CD14-positive monocyte (primary cell): ENCODE measurements around the gene CHST11. TPM values are rescaled to one million over a fixed set of nuclear protein-coding genes. Genes with fewer than 3 reads are reported as not detected.

ENCODE experiments used
- DNase-seq, 3 donors: peaks; one replicate each; pipeline ENCODE4 v3.0.0-alpha.2; 2011 to 2022
- H2AFZ ChIP-seq: 2 replicates; pipeline ENCODE4 v1.6.0; 2012; ENCODE audit warnings: mild to moderate bottlenecking, low read depth, low read length, inconsistent platforms; ENCODE audit not compliant: insufficient read depth, poor library complexity, severe bottlenecking
- H3K27ac ChIP-seq, 2 donors: 1 replicate in 1 of 2; 2 replicates in 1 of 2; pipeline ENCODE4 v1.5.1; 2012 to 2013; ENCODE audit warnings: low read length in 2 of 2, control low read depth in 1 of 2, inconsistent platforms in 1 of 2, low read depth in 1 of 2, mild to moderate bottlenecking in 1 of 2
- H3K27me3 ChIP-seq, 2 donors: one replicate each; pipeline versions ENCODE4 v1.6.0 to v1.6.1; 2011 to 2013; ENCODE audit warnings: low read length in 2 of 2; ENCODE audit not compliant: control insufficient read depth in 2 of 2, insufficient read depth in 2 of 2
- H3K36me3 ChIP-seq, 2 donors: replicated peaks in 1 of 2; 1 replicate in 1 of 2; 2 replicates in 1 of 2; pipeline versions ENCODE4 v1.5.1 to v1.6.1; 2012 to 2013; ENCODE audit warnings: low read length in 2 of 2, control low read depth in 1 of 2, inconsistent platforms in 1 of 2, mild to moderate bottlenecking in 1 of 2; ENCODE audit not compliant: insufficient read depth in 2 of 2, control insufficient read depth in 1 of 2
- H3K4me1 ChIP-seq, 2 donors: 1 replicate in 1 of 2; 2 replicates in 1 of 2; pipeline versions ENCODE4 v1.5.1 to v1.6.1; 2012 to 2013; ENCODE audit warnings: low read length in 2 of 2, control low read depth in 1 of 2, inconsistent platforms in 1 of 2, mild to moderate bottlenecking in 1 of 2, moderate library complexity in 1 of 2; ENCODE audit not compliant: insufficient read depth in 2 of 2, control insufficient read depth in 1 of 2
- H3K4me2 ChIP-seq: replicated peaks from 2 replicates; pipeline ENCODE3; 2012; ENCODE audit warnings: low read length, moderate library complexity, mild to moderate bottlenecking; ENCODE audit not compliant: poor library complexity, severe bottlenecking; ENCODE audit errors: extremely low read depth
- H3K4me3 ChIP-seq, 3 experiments: fragments of 200-600 bp in 1 of 3; sonication (generic) in 1 of 3; replicated peaks in 1 of 3; 1 replicate in 2 of 3; 2 replicates in 1 of 3; pipeline ENCODE4 v1.5.1; 2011 to 2013; ENCODE audit warnings: low read length in 3 of 3, mild to moderate bottlenecking in 3 of 3, control low read depth in 2 of 3, low read depth in 2 of 3, inconsistent platforms in 1 of 3, moderate library complexity in 1 of 3
- H3K79me2 ChIP-seq: 2 replicates; pipeline ENCODE4 v1.6.0; 2012; ENCODE audit warnings: mild to moderate bottlenecking, control low read depth, inconsistent platforms, low read length, moderate library complexity; ENCODE audit not compliant: insufficient read depth
- H3K9ac ChIP-seq: 2 replicates; pipeline ENCODE4 v1.6.0; 2017; ENCODE audit warnings: low read length, mild to moderate bottlenecking; ENCODE audit not compliant: insufficient read depth, poor library complexity, severe bottlenecking
- H3K9me3 ChIP-seq, 2 donors: replicated peaks in 1 of 2; 1 replicate in 1 of 2; 2 replicates in 1 of 2; pipeline versions ENCODE4 v1.5.1 to v1.6.1; 2012 to 2013; ENCODE audit warnings: low read length in 2 of 2, control low read depth in 1 of 2; ENCODE audit not compliant: control insufficient read depth in 1 of 2, insufficient read depth in 1 of 2
- H4K20me1 ChIP-seq: 2 replicates; pipeline ENCODE4 v1.6.0; 2012; ENCODE audit warnings: mild to moderate bottlenecking, low read length, control low read depth, moderate library complexity; ENCODE audit not compliant: insufficient read depth
- H3K27ac Mint-ChIP-seq, 7 donors: one replicate each; pipeline ENCODE4 v1.8.0; 2020; ENCODE audit warnings: mild to moderate bottlenecking in 7 of 7, mixed read lengths in 7 of 7, moderate library complexity in 6 of 7, inconsistent platforms in 2 of 7
- H3K27me3 Mint-ChIP-seq, 3 donors: one replicate each; pipeline ENCODE4 v1.8.0; 2021 to 2022; ENCODE audit warnings: low read depth in 3 of 3, mild to moderate bottlenecking in 3 of 3, mixed read lengths in 3 of 3, moderate library complexity in 3 of 3, inconsistent platforms in 1 of 3
- H3K36me3 Mint-ChIP-seq, 2 donors: one replicate each; pipeline ENCODE4 v1.8.0; 2020; ENCODE audit warnings: mixed read lengths in 2 of 2, inconsistent platforms in 1 of 2, mild to moderate bottlenecking in 1 of 2
- H3K4me1 Mint-ChIP-seq: one replicate; pipeline ENCODE4 v1.8.0; 2020; ENCODE audit warnings: mild to moderate bottlenecking, mixed read lengths
- H3K4me3 Mint-ChIP-seq, 2 donors: one replicate each; pipeline ENCODE4 v1.8.0; 2020; ENCODE audit warnings: mild to moderate bottlenecking in 2 of 2, mixed read lengths in 2 of 2, moderate library complexity in 1 of 2
- H3K9me3 Mint-ChIP-seq, 7 donors: one replicate each; pipeline ENCODE4 v1.8.0; 2020 to 2022; ENCODE audit warnings: mixed read lengths in 7 of 7, mild to moderate bottlenecking in 6 of 7, moderate library complexity in 6 of 7, inconsistent platforms in 2 of 7
- WGBS: methylation state at CpG from one replicate; pipeline ENCODE4 v1.1.5; 2013; ENCODE audit warnings: missing lambda C conversion rate; ENCODE audit not compliant: insufficient coverage; 5-methylcytosine and 5-hydroxymethylcytosine counted together
- intact Hi-C, 2 donors: fragments of 100-400 bp; cut with micrococcal nuclease; formaldehyde crosslinking; loops; one replicate each; pipeline versions ENCODE4 v1.15.0 to v1.15.1; 2023
- polyA plus RNA-seq, 3 donors: library from polyadenylated mRNA; depleted of rRNA in 1 of 3; unstranded in 2 of 3; stranded (reverse) in 1 of 3; fragments of 300-500 nt in 2 of 3; fragments of >200 nt in 1 of 3; fragmentation: Illumina TruSeq in 2 of 3; gene quantifications; 1 replicate in 2 of 3; 2 replicates in 1 of 3; pipeline ENCODE4 v1.2.3, GENCODE V29; 2012 to 2021
- TF ChIP-seq, protein P1 (sequence below): fragments of 200-600 bp; IDR thresholded peaks from one replicate; pipeline ENCODE4 v1.8.0; 2022; ENCODE audit warnings: antibody characterized with exemption, mild to moderate bottlenecking

The CHST11 gene
- polyA plus RNA-seq, 3 donors: 44.4 to 66.6 (median 48.4) TPM

GRCh38 chr12:104536841-104537240 lies 80.1 kb downstream of the CHST11 start:
- intact Hi-C loops: no loop called here
- Mint-ChIP-seq H3K4me1 (peaks cover 51% of the 10 kb centered on the region), H3K4me3 (no peak overlapping the region), H3K27me3 (no peaks in the 10 kb centered on the region), H3K27ac (peak overlapping the region in 1 of 7 donors; percentile 53), H3K36me3 (peaks cover 25 to 27% of the 10 kb centered on the region in 2 donors), H3K9me3 (no peaks in the 10 kb centered on the region)
- Histone ChIP-seq H3K4me2 (no peak overlapping the region), H3K4me3 (no peak overlapping the region), H3K79me2 (peaks cover 100% of the 10 kb centered on the region), H3K27ac (peak overlapping the region in 1 of 2 donors; percentile 11), H4K20me1 (peaks cover 100% of the 10 kb centered on the region), H2AFZ (no peak overlapping the region), H3K36me3 (peaks cover 0 to 16% of the 10 kb centered on the region in 2 donors), H3K4me1 (peaks cover 20 to 24% of the 10 kb centered on the region in 2 donors), H3K9ac (no peak overlapping the region), H3K27me3 (no peaks in the 10 kb centered on the region), H3K9me3 (no peaks in the 10 kb centered on the region)
- WGBS: no CpG with 5 or more reads among the region's 2 CpGs
- TF ChIP-seq, protein P1, sequence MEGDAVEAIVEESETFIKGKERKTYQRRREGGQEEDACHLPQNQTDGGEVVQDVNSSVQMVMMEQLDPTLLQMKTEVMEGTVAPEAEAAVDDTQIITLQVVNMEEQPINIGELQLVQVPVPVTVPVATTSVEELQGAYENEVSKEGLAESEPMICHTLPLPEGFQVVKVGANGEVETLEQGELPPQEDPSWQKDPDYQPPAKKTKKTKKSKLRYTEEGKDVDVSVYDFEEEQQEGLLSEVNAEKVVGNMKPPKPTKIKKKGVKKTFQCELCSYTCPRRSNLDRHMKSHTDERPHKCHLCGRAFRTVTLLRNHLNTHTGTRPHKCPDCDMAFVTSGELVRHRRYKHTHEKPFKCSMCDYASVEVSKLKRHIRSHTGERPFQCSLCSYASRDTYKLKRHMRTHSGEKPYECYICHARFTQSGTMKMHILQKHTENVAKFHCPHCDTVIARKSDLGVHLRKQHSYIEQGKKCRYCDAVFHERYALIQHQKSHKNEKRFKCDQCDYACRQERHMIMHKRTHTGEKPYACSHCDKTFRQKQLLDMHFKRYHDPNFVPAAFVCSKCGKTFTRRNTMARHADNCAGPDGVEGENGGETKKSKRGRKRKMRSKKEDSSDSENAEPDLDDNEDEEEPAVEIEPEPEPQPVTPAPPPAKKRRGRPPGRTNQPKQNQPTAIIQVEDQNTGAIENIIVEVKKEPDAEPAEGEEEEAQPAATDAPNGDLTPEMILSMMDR: no peak
- DNase-seq: no peak

DNA sequence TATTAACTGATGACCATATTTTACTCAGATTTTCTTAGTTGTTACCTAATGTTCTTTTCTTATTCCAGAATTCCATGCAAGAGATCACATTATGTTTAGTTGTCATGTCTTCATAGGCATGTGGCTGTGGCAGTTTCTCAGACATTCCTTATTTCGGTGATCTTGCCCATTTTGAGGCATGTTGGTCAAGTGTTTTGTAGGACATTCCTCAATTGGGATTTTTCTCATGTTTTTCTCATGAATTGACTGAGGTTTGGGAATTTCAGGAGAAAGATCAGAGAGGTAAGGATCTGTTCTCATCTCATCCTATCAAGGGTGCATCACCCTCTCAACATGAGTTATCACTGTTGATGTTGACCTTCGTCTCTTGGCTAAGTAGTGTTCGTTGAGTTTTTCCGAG lies 81.3 kb downstream of the CHST11 start:
- H2AFZ ChIP-seq: no peak overlapping the region
- no peak for DNase-seq
- Mint-ChIP-seq H3K9me3 (peaks cover 0 to 1% (median 0%) of the 10 kb centered on the region in 7 donors), H3K27ac (no peak overlapping the region), H3K4me1 (peaks cover 40% of the 10 kb centered on the region), H3K27me3 (no peaks in the 10 kb centered on the region), H3K36me3 (peaks cover 26 to 28% of the 10 kb centered on the region in 2 donors), H3K4me3 (no peak overlapping the region)
- no peak overlapping the region for H3K27ac ChIP-seq
- peaks cover 100% of the 10 kb centered on the region for H3K79me2 ChIP-seq
- WGBS: no CpG with 5 or more reads among the region's 4 CpGs
- H3K4me1 ChIP-seq: peaks cover 15 to 17% of the 10 kb centered on the region in 2 donors
- intact Hi-C loops: no loop called here
- H3K4me2 ChIP-seq: no peak overlapping the region
- no peaks in the 10 kb centered on the region for H3K27me3 ChIP-seq
- no peak overlapping the region for H3K4me3 ChIP-seq
- no peaks in the 10 kb centered on the region for H3K9me3 ChIP-seq
- peaks cover 0 to 16% of the 10 kb centered on the region in 2 donors for H3K36me3 ChIP-seq
- H4K20me1 ChIP-seq: peaks cover 100% of the 10 kb centered on the region
- no peak overlapping the region for H3K9ac ChIP-seq
- TF ChIP-seq, protein P1: no peak
